H1 (cell line): ENCODE results near the gene PAK2. TPM values are rescaled to one million over a fixed set of nuclear protein-coding genes. Genes with fewer than 3 reads are reported as not detected.

Source experiments
- ATF2 ChIP-seq: IDR thresholded peaks from 2 replicates; pipeline ENCODE4 v1.6.1; 2012; ENCODE audit warnings: low read length, inconsistent platforms
- MAFK ChIP-seq: IDR thresholded peaks from 2 replicates; pipeline ENCODE4 v1.6.1; 2012; ENCODE audit warnings: low read depth, mild to moderate bottlenecking, improper control_type of control experiment, low read length
- POLR2A ChIP-seq, 2 experiments: IDR thresholded peaks; 1 replicate in 1 of 2; 2 replicates in 1 of 2; pipeline ENCODE4 v1.6.1; 2011; ENCODE audit warnings: low read depth in 2 of 2, low read length in 2 of 2, mild to moderate bottlenecking in 2 of 2; ENCODE audit errors: control extremely low read depth in 1 of 2
- polyA plus RNA-seq, 7 experiments: library from polyadenylated mRNA; depleted of rRNA in 3 of 7; stranded (reverse) in 5 of 7; unstranded in 2 of 7; fragments of >200 nt in 5 of 7; fragments of 200-250 nt in 2 of 7; gene quantifications; 1 replicate in 5 of 7; 2 replicates in 1 of 7; 4 replicates in 1 of 7; pipeline versions ENCODE4 v1.2.1 to v1.2.3, GENCODE V29; 2011 to 2013; ENCODE audit warnings: missing spikeins in 2 of 7, mixed read lengths in 2 of 7
- total RNA-seq: library from RNA; stranded (reverse); fragmentation: NEBNext Ultra II Directional; extraction: Animal tissue kit (Norgen Biotek cat#: 25700); gene quantifications from 2 replicates; pipeline ENCODE4 v1.2.1, GENCODE V29; 2021

Gene PAK2
- total and polyA plus RNA-seq, 2 of the 8 experiments (the other 6 are each of a cell fraction or from before 2014, with no cell fraction given), result 13.1 to 60.5 TPM

GRCh38 chr3:196778755-196779154 lies 39.1 kb downstream of the PAK2 start (continued):
- TF ChIP-seq ATF2 (no peak), MAFK (no peak), POLR2A (IDR thresholded peaks at IDR 0.05; ENCODE audit: control extremely low read depth in 1 of 2, low read depth in 2 of 2, low read length in 2 of 2) (no peak)
